Measurements from ENCODE around the gene WIPF2.

WIPF2 gene

GRCh38 chr17:40316571-40317344 is 97.7 kb downstream of the WIPF2 start:
- FAIRE-seq, result no peak

GRCh38 chr17:40317345-40317873 is 98.3 kb downstream of the WIPF2 start:
- FAIRE-seq, result no peak

GRCh38 chr17:40317880-40318829 is 99.1 kb downstream of the WIPF2 start:
- FAIRE-seq, result no peak

- FAIRE-seq, result no peak
Observed at GRCh38 chr17:40318830-40319391, 99.8 kb downstream of the WIPF2 start.

- FAIRE-seq, result no peak
Observed at GRCh38 chr17:40319651-40320540, 100.8 kb downstream of the WIPF2 start.

- FAIRE-seq, result no peak
Observed at GRCh38 chr17:40320756-40321523, 101.8 kb downstream of the WIPF2 start.

GRCh38 chr17:40321524-40321929 is 102.4 kb downstream of the WIPF2 start:
- FAIRE-seq, result no peak

- no peak for FAIRE-seq
Observed at GRCh38 chr17:40321961-40322357, 102.9 kb downstream of the WIPF2 start.

GRCh38 chr17:40322358-40323315 is 103.5 kb downstream of the WIPF2 start:
- FAIRE-seq, result no peak

GRCh38 chr17:40323391-40324381 is 104.6 kb downstream of the WIPF2 start:
- no peak for FAIRE-seq

- no peak for FAIRE-seq
Observed at GRCh38 chr17:40325156-40326013, 106.3 kb downstream of the WIPF2 start.

- FAIRE-seq, result no peak
Observed at GRCh38 chr17:40326014-40326831, 107.1 kb downstream of the WIPF2 start.

- FAIRE-seq, result no peak
Observed at GRCh38 chr17:40326832-40327199, 107.7 kb downstream of the WIPF2 start.

- no peak for FAIRE-seq
Observed at GRCh38 chr17:40327244-40327729, 108.2 kb downstream of the WIPF2 start.

- FAIRE-seq, result no peak
Observed at GRCh38 chr17:40327735-40328385, 108.8 kb downstream of the WIPF2 start.

GRCh38 chr17:40328386-40328766 is 109.3 kb downstream of the WIPF2 start:
- FAIRE-seq, result no peak
